Lung (tissue), 16 donors: ENCODE data around the gene DPY19L1. TPM values are rescaled to one million over a fixed set of nuclear protein-coding genes. Genes with fewer than 3 reads are reported as not detected.
"Not testable (repeated sequence)": the region's sequence is repeated elsewhere in the genome, so short reads cannot be mapped to it uniquely, and the experiment has no call there.

ENCODE experiments used
- ATAC-seq: fragments of 200-7000 bp; cut with Tn5 transposase; one replicate; pipeline ENCODE4 v1.9.1; 2020; ENCODE audit warnings: moderate number of reproducible peaks; ENCODE audit not compliant: insufficient read depth, low FRiP score
- DNase-seq, 3 donors: peaks; one replicate each; pipeline ENCODE4 v3.0.0-alpha.2; 2013 to 2017
- H3K27ac ChIP-seq, 2 donors: one replicate each; pipeline ENCODE4 v1.5.1; 2013; ENCODE audit warnings: mild to moderate bottlenecking in 2 of 2, moderate library complexity in 2 of 2, control low read depth in 1 of 2, inconsistent platforms in 1 of 2, low read depth in 1 of 2, low read length in 1 of 2
- H3K27me3 ChIP-seq, 3 donors: one replicate each; pipeline ENCODE4 v1.5.1; 2013; ENCODE audit warnings: low read length in 2 of 3; ENCODE audit not compliant: control insufficient read depth in 3 of 3, insufficient read depth in 3 of 3
- H3K36me3 ChIP-seq, 4 donors: one replicate each; pipeline ENCODE4 v1.5.1; 2013; ENCODE audit warnings: low read length in 4 of 4, mild to moderate bottlenecking in 1 of 4, moderate library complexity in 1 of 4; ENCODE audit not compliant: control insufficient read depth in 4 of 4, insufficient read depth in 4 of 4
- H3K4me1 ChIP-seq, 5 donors: one replicate each; pipeline ENCODE4 v1.5.1; 2013; ENCODE audit warnings: low read length in 5 of 5, mild to moderate bottlenecking in 2 of 5, moderate library complexity in 1 of 5; ENCODE audit not compliant: control insufficient read depth in 5 of 5, insufficient read depth in 5 of 5
- H3K4me3 ChIP-seq: one replicate; pipeline ENCODE4 v1.5.1; 2013; ENCODE audit warnings: mild to moderate bottlenecking, control low read depth, moderate library complexity
- H3K9ac ChIP-seq, 2 donors: one replicate each; pipeline ENCODE4 v1.5.1; 2013; ENCODE audit warnings: low read length in 2 of 2, control low read depth in 1 of 2; ENCODE audit not compliant: insufficient read depth in 1 of 2
- H3K9me3 ChIP-seq, 4 donors: one replicate each; pipeline ENCODE4 v1.5.1; 2013; ENCODE audit warnings: low read length in 3 of 4, mild to moderate bottlenecking in 1 of 4, moderate library complexity in 1 of 4; ENCODE audit not compliant: control insufficient read depth in 4 of 4, insufficient read depth in 3 of 4
- WGBS, 2 donors: extraction: QIAGEN DNeasy Blood & Tissue Kit; methylation state at CpG; one replicate each; pipeline ENCODE4 v1.1.7; 2013; 5-methylcytosine and 5-hydroxymethylcytosine counted together
- long read RNA-seq, 5 donors: transcript quantifications; one replicate each; lab custom pipeline, GENCODE V29; 2026
- polyA plus RNA-seq, 2 donors: library from polyadenylated mRNA; stranded (reverse); fragments of 200-250 nt; gene quantifications; one replicate each; pipeline ENCODE4 v1.2.1, GENCODE V29; 2013
- total RNA-seq, 2 donors: library from RNA; depleted of rRNA in 1 of 2; stranded (reverse); fragments of >200 nt in 1 of 2; gene quantifications; one replicate each; pipeline ENCODE4 v1.2.1, GENCODE V29; 2014 to 2021
- TF ChIP-seq, protein P1 (sequence below): IDR thresholded peaks from 2 replicates; pipeline ENCODE4 v1.5.1; 2012; ENCODE audit warnings: mild to moderate bottlenecking; ENCODE audit errors: control extremely low read depth, extremely low read depth
- donor health status: control.
- donor health status: control.
- donor health status: Bipolar disorder and iron deficiency.
- donor health status: healthy.
- donor health status: DM: yes; HTN: yes; CAD: no.

DPY19L1 gene
- total RNA-seq (10 to 100 TPM; 46.1 to 83.3 TPM), polyA plus RNA-seq (10 to 100 TPM; 10.4 to 19.4 TPM)
- long read RNA-seq, donor 1, full-length matches to known transcripts: 7 of 7 reads
- long read RNA-seq, donor 1, partial matches to known transcripts: 0 of 7 reads
- long read RNA-seq, donor 1, other reads (novel, unspliced or antisense): 0 of 7 reads
- long read RNA-seq, donor 2: 0 reads
- long read RNA-seq, donor 3, full-length matches to known transcripts: 1 of 1 reads
- long read RNA-seq, donor 3, partial matches to known transcripts: 0 of 1 reads
- long read RNA-seq, donor 3, other reads (novel, unspliced or antisense): 0 of 1 reads
- long read RNA-seq, donor 4: 0 reads
- long read RNA-seq, donor 5, full-length matches to known transcripts: 3 of 3 reads
- long read RNA-seq, donor 5, partial matches to known transcripts: 0 of 3 reads
- long read RNA-seq, donor 5, other reads (novel, unspliced or antisense): 0 of 3 reads

DNA sequence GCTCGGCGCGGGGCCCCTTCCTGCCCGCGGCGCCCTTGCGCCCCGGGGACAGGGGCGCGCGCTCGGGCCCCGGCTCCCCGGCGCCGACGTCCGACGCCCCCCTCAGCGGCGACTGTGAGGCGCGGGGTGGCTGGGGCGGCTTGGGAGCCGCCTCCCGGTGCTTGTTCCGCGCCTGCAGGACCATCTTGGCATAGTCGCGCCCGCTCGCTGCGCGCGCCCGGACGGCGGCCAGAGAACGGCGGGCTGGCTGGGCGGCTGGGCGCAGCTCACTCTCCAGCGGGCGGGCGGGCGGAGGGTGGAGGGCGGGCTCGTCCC lies at the start of gene DPY19L1:
DPY19L1 (minus strand) TSS at position 275 of the 315 bp plus-strand sequence; CDS start at position 184, 91 bp downstream.
- H3K9ac ChIP-seq: peak within 1 kb of the TSS; percentile 51 to 79
- H3K36me3 ChIP-seq: no peaks in the 10 kb centered on the region
- no peaks in the 10 kb centered on the region for H3K27me3 ChIP-seq
- no peaks in the 10 kb centered on the region for H3K9me3 ChIP-seq
- TF ChIP-seq, protein P1, sequence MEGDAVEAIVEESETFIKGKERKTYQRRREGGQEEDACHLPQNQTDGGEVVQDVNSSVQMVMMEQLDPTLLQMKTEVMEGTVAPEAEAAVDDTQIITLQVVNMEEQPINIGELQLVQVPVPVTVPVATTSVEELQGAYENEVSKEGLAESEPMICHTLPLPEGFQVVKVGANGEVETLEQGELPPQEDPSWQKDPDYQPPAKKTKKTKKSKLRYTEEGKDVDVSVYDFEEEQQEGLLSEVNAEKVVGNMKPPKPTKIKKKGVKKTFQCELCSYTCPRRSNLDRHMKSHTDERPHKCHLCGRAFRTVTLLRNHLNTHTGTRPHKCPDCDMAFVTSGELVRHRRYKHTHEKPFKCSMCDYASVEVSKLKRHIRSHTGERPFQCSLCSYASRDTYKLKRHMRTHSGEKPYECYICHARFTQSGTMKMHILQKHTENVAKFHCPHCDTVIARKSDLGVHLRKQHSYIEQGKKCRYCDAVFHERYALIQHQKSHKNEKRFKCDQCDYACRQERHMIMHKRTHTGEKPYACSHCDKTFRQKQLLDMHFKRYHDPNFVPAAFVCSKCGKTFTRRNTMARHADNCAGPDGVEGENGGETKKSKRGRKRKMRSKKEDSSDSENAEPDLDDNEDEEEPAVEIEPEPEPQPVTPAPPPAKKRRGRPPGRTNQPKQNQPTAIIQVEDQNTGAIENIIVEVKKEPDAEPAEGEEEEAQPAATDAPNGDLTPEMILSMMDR: no peak
- H3K4me1 ChIP-seq: peaks cover 2 to 20% (median 10%) of the 10 kb centered on the region in 5 donors
- 1% methylated on average over 41 to 48 of the region's 48 CpGs for WGBS, 2 donors
- DNase-seq (no peak), ATAC-seq (no peak)
- peak within 1 kb of the TSS; percentile 85 for H3K4me3 ChIP-seq
- peak within 1 kb of the TSS; percentile 95 for H3K27ac ChIP-seq

DNA sequence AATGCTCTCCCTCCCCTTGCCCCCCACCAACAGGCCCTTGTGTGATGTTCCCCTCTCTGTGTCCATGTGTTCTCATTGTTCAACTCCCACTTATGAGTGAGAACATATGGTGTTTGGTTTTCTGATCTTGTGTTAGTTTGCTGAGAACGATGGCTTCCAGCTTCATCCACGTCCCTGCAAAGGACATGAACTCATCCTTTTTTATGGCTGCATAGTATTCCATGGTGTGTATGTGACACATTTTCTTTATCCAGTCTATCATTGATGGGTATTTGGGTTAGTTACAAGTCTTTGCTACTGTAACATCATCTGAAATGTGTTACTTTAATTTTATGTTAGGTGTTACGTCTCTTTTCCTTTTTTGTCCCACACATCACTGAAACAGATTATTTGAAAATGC lies 42.2 kb upstream of the DPY19L1 start:
- WGBS, 2 donors: 81 to 92% methylated on average over 3 of the region's 3 CpGs
- ATAC-seq, DNase-seq: not testable (repeated sequence)

GRCh38 chr7:35074008-35074407 lies 36.7 kb upstream of the DPY19L1 start:
- ATAC-seq: not testable (repeated sequence)
- 65 to 67% methylated on average over 5 of the region's 5 CpGs for WGBS, 2 donors

More for the DNA sequence above, 42.2 kb upstream of the DPY19L1 start:
- H3K9ac ChIP-seq, H3K9me3 ChIP-seq, H3K27ac ChIP-seq, H3K4me1 ChIP-seq, H3K27me3 ChIP-seq, H3K36me3 ChIP-seq, H3K4me3 ChIP-seq: not testable (repeated sequence)

DNA sequence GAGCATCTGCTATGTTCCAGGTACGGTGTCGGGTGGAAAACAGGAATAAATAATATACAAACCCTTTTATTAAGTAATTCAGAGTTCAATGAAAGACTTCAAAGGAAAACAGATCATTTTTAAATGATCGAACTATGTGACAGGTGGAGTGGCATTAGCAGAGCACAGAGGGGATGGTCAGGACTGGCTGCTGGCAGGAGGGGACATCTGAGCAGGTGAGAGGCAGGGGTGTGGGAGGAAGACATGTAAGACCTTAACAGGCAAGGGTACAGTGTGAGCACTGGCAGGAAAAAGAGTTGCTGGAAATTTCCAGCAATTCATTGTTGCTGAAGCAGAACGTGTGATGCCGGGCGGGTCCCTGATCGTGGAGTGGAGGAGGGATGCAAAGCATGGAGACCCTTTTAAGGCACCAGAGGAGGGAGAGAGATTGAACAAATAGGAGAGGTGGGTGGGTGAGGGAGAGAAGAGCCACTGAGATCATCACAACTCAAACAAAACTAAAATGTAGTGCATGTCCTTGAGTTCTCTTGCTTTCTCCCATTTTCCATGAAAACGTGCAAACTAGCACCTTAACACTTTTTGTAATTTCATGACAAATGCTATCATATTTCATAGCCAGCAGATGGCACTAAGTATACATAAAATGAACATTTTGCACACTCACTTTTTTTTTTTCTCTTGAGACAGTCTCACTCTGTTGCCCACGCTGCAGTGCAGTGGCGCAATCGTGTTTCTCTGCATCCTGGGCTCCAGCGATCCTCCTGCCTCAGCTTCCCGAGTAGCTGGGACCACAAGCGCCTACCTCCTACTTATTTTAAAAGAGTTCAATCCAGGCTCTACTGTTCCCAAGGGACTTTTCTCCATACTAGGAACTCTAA lies 35.9 kb upstream of the DPY19L1 start:
- not testable (repeated sequence) for H3K9me3 ChIP-seq, H3K4me1 ChIP-seq, H3K4me3 ChIP-seq, H3K27me3 ChIP-seq, H3K36me3 ChIP-seq, H3K27ac ChIP-seq, H3K9ac ChIP-seq
- ATAC-seq (peak; percentile 47), DNase-seq (peak; percentile 40 to 64 (median 56))
- WGBS, 2 donors: 35 to 42% methylated on average over 14 of the region's 14 CpGs

More at GRCh38 chr7:35074008-35074407, 36.7 kb upstream of the DPY19L1 start:
- H3K4me3 ChIP-seq, H3K36me3 ChIP-seq, H3K4me1 ChIP-seq, H3K9ac ChIP-seq, DNase-seq, H3K9me3 ChIP-seq, H3K27me3 ChIP-seq, H3K27ac ChIP-seq: not testable (repeated sequence)

DNA sequence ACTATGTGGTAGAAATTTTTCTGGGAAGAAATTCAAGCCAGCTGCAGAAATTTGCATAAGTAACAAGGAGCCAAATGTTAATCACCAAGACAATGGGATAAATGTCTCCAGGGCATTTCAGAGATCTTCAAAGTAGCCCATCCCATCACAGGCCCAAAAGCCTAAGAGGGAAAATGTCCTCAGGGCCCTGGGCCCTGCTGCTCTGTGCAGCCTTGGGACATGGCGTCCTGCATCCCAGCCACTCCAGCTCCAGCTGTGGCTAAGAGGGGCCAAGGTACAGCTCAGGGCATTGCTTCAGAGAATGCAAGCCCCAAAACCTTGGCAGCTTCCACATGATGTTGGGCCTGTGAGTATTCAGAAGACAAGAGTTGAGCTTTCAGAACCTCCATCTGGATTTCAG lies 31.8 kb upstream of the DPY19L1 start:
- H3K36me3 ChIP-seq, DNase-seq, H3K4me1 ChIP-seq, H3K27me3 ChIP-seq, ATAC-seq, H3K4me3 ChIP-seq, H3K9me3 ChIP-seq, H3K27ac ChIP-seq, H3K9ac ChIP-seq: not testable (repeated sequence)
- WGBS, 2 donors: 87 to 97% methylated on average over 1 of the region's 1 CpG

- not testable (repeated sequence) for H3K27ac ChIP-seq, H3K4me3 ChIP-seq, DNase-seq, ATAC-seq, H3K4me1 ChIP-seq, H3K27me3 ChIP-seq, H3K9ac ChIP-seq, H3K36me3 ChIP-seq, H3K9me3 ChIP-seq
- WGBS, 2 donors: 33 to 70% methylated on average over 2 of the region's 2 CpGs
These were observed 28.1 kb upstream of the DPY19L1 start for GRCh38 chr7:35065382-35065781.

DNA sequence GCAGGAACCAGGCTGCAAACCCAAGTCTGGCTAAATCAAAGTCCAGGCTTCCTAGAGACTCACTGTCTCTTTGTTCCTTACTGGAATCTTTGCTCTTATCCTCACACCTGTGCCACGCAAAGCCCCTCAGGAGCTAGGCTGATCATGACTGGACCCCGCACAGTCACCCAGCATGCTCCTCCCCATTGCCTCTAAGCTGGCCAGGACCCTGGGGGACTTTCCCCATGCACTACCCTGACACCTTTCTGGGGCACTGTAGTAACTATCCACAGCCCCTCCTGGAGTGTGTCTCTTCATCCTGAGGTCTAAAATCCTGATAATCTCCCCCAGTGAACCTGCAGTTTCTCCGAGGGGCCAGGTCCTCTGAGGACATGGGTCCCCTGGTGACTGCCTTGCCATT lies 21.3 kb upstream of the DPY19L1 start:
- H3K27ac ChIP-seq, H3K4me3 ChIP-seq, H3K9me3 ChIP-seq, DNase-seq, H3K27me3 ChIP-seq, H3K36me3 ChIP-seq, ATAC-seq, H3K4me1 ChIP-seq, H3K9ac ChIP-seq: not testable (repeated sequence)
- 93 to 95% methylated on average over 3 of the region's 3 CpGs for WGBS, 2 donors
